Psoas muscle (tissue), 8 donors: Measurements from ENCODE around the gene DDX27. TPM values are rescaled to one million over a fixed set of nuclear protein-coding genes. Genes with fewer than 3 reads are reported as not detected.

ENCODE experiments used
- ATAC-seq, 4 donors: fragments of 200-7000 bp; cut with Tn5 transposase; one replicate each; pipeline ENCODE4 v1.9.1; 2020; ENCODE audit warnings: moderate library complexity in 3 of 4, mild to moderate bottlenecking in 2 of 4
- DNase-seq, 2 donors: peaks; one replicate each; pipeline ENCODE4 v3.0.0-alpha.2; 2020
- H3K27ac ChIP-seq: fragments of 200-600 bp; one replicate; pipeline ENCODE4 v1.8.0; 2022
- H3K27me3 ChIP-seq, 3 donors: fragments of 200-600 bp in 1 of 3; one replicate each; pipeline versions ENCODE4 v1.6.1 to v1.8.0; 2013 to 2022; ENCODE audit warnings: low read length in 2 of 3, mild to moderate bottlenecking in 2 of 3, moderate library complexity in 1 of 3; ENCODE audit not compliant: insufficient read depth in 3 of 3
- H3K36me3 ChIP-seq, 2 donors: fragments of 200-600 bp in 1 of 2; one replicate each; pipeline versions ENCODE4 v1.6.1 to v1.8.0; 2013 to 2022; ENCODE audit warnings: low read depth in 1 of 2, mild to moderate bottlenecking in 1 of 2, moderate library complexity in 1 of 2; ENCODE audit not compliant: insufficient read depth in 1 of 2
- H3K4me1 ChIP-seq: fragments of 200-600 bp; one replicate; pipeline ENCODE4 v1.8.0; 2022
- H3K4me3 ChIP-seq: fragments of 200-600 bp; one replicate; pipeline ENCODE4 v1.8.0; 2022; ENCODE audit warnings: mild to moderate bottlenecking
- H3K9me3 ChIP-seq: fragments of 200-600 bp; one replicate; pipeline ENCODE4 v1.8.0; 2022
- WGBS, 3 donors: extraction: QIAGEN DNeasy Blood & Tissue Kit; methylation state at CpG; one replicate each; pipeline versions ENCODE4 v1.1.6 to v1.1.7; 2013; 5-methylcytosine and 5-hydroxymethylcytosine counted together
- intact Hi-C, 2 donors: fragments of 100-400 bp; cut with DNase I; formaldehyde crosslinking; loops; one replicate each; pipeline versions ENCODE4 v1.11.0 to v1.14.2; 2022
- long read RNA-seq, 2 donors: library from polyadenylated mRNA; unstranded; transcript quantifications; one replicate each; pipeline ENCODE4 v2.0.0, GENCODE V29; 2021
- polyA plus RNA-seq, 3 donors: library from polyadenylated mRNA; stranded (reverse); fragments of 200-250 nt; gene quantifications; one replicate each; pipeline ENCODE4 v1.2.3, GENCODE V29; 2013
- total RNA-seq, 4 donors: library from RNA; stranded (reverse); fragmentation: NEBNext Ultra II Directional in 2 of 4; extraction: Animal tissue kit (Norgen Biotek cat#: 25700) in 2 of 4; gene quantifications; one replicate each; pipeline versions ENCODE4 v1.2.1 to v1.2.4, GENCODE V29; 2021 to 2023
- TF ChIP-seq, protein P1 (sequence below): fragments of 200-600 bp; IDR thresholded peaks from one replicate; pipeline ENCODE4 v1.8.0; 2022; ENCODE audit warnings: antibody characterized with exemption
- donor health status: healthy with polysubstance abuse.
- donor health status: DM: no; HTN: no; CAD: no; lungs with moderate emphysema.
- donor health status: Bipolar disorder and iron deficiency.
- donor health status: healthy.
- donor health status: DM: yes; HTN: yes; CAD: no.
- donor health status: DM: no; HTN: no; CAD: no.
- donor health status: DM: no; HTN: no; CAD: no.
- donor health status: DM: yes; HTN: yes; CAD: no.

Gene DDX27
- total RNA-seq (10 to 100 TPM; 19.4 to 32.6 (median 24.4) TPM), polyA plus RNA-seq (10 to 100 TPM; 30.5 to 62.9 (median 41.4) TPM)
- long read RNA-seq, donor 1, transcript DDX27-207 (21 exons, 2,693 nt): major isoform, 18 of 40 reads
- long read RNA-seq, donor 1, partial matches to known transcripts: 21 of 40 reads
- long read RNA-seq, donor 1, other reads (novel, unspliced or antisense): 1 of 40 reads
- long read RNA-seq, donor 2, full-length matches to known transcripts: 77 of 141 reads
- long read RNA-seq, donor 2, partial matches to known transcripts: 40 of 141 reads
- long read RNA-seq, donor 2, other reads (novel, unspliced or antisense): 24 of 141 reads

DNA sequence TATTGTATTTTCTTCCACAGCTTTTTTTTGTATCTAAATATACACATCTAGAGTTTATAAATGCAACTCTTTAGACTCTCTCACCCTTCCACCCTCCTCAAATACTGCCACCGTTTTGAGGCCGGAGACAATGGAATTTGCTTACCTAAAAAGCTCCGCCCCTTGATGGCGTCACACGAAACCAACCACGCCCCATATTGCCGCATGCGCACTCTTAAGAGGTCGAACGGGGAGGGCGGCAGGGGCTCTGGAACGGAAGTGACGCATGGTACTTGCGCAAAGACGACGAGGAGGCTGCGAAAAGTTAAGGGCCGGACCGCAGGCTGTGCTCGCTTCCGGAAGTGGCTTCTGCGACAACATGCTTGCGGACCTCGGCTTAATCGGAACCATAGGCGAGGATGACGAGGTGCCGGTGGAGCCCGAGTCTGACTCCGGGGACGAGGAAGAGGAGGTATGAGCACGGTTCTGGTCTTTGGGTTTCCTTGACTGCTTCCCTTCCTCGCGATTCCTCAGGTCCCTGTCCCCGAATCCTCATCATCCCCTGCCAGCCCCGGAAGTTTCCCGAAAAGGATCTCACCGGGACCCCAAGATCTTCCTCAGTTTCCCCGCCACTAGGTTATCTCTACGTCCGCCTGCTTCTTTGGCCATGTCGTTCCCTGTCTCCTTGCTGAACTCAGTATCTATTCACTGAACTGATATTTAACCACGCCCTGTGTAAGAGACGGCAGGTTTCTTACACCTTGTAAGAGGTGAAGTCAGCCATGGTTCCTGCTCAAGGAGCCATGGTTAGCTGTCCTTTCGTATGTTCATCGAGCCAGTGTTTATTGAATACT, at the start of gene DDX27:
DDX27 (plus strand) TSS at position 326 of the 833 bp plus-strand sequence; CDS start at position 359, 33 bp downstream.
- Histone ChIP-seq H3K9me3 (no peaks in the 10 kb centered on the region), H3K4me3 (peak within 1 kb of the TSS; percentile 97), H3K4me1 (peaks cover 3% of the 10 kb centered on the region), H3K27me3 (no peaks in the 10 kb centered on the region), H3K27ac (peak within 1 kb of the TSS; percentile 96), H3K36me3 (peaks cover 4 to 30% of the 10 kb centered on the region in 2 donors)
- intact Hi-C loops: no loop called here
- 0 to 1% (median 0%) methylated on average over 45 to 46 of the region's 46 CpGs for WGBS, 3 donors
- ATAC-seq (peak; percentile 96 to 98 (median 98)), DNase-seq (peak; percentile 96 to 98)
- TF ChIP-seq, protein P1, sequence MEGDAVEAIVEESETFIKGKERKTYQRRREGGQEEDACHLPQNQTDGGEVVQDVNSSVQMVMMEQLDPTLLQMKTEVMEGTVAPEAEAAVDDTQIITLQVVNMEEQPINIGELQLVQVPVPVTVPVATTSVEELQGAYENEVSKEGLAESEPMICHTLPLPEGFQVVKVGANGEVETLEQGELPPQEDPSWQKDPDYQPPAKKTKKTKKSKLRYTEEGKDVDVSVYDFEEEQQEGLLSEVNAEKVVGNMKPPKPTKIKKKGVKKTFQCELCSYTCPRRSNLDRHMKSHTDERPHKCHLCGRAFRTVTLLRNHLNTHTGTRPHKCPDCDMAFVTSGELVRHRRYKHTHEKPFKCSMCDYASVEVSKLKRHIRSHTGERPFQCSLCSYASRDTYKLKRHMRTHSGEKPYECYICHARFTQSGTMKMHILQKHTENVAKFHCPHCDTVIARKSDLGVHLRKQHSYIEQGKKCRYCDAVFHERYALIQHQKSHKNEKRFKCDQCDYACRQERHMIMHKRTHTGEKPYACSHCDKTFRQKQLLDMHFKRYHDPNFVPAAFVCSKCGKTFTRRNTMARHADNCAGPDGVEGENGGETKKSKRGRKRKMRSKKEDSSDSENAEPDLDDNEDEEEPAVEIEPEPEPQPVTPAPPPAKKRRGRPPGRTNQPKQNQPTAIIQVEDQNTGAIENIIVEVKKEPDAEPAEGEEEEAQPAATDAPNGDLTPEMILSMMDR: no peak

- DNase-seq: no peak
- Histone ChIP-seq H3K27ac (no peak overlapping the region), H3K9me3 (no peaks in the 10 kb centered on the region), H3K4me1 (peaks cover 30% of the 10 kb centered on the region), H3K36me3 (peaks cover 0 to 36% of the 10 kb centered on the region in 2 donors), H3K4me3 (no peak overlapping the region), H3K27me3 (no peaks in the 10 kb centered on the region)
- intact Hi-C loops: no loop called here
- TF ChIP-seq, protein P1: no peak
- no peak for ATAC-seq
- 72 to 96% (median 94%) methylated on average over 2 of the region's 2 CpGs for WGBS, 3 donors
Measured at GRCh38 chr20:49169547-49169946, 49.7 kb upstream of the DDX27 start.

- no peak for ATAC-seq
- 93 to 98% (median 96%) methylated on average over 2 of the region's 2 CpGs for WGBS, 3 donors
- TF ChIP-seq, protein P1: no peak
Measured at GRCh38 chr20:49170714-49171113, 48.5 kb upstream of the DDX27 start.

GRCh38 chr20:49171909-49172308, 47.3 kb upstream of the DDX27 start:
- H3K36me3 ChIP-seq: peaks cover 0 to 22% of the 10 kb centered on the region in 2 donors
- TF ChIP-seq, protein P1: no peak
- DNase-seq (peak in 1 of 2 donors; percentile 23), ATAC-seq (no peak)
- H3K4me3 ChIP-seq: no peak overlapping the region
- intact Hi-C loops: no loop called here
- H3K27me3 ChIP-seq: no peaks in the 10 kb centered on the region
- peaks cover 25% of the 10 kb centered on the region for H3K4me1 ChIP-seq
- H3K9me3 ChIP-seq: no peaks in the 10 kb centered on the region
- H3K27ac ChIP-seq: no peak overlapping the region

More at GRCh38 chr20:49170714-49171113, 48.5 kb upstream of the DDX27 start:
- peaks cover 30% of the 10 kb centered on the region for H3K4me1 ChIP-seq
- H3K4me3 ChIP-seq: no peak overlapping the region
- H3K27me3 ChIP-seq: no peaks in the 10 kb centered on the region
- DNase-seq: no peak
- intact Hi-C loops: no loop called here
- H3K9me3 ChIP-seq: no peaks in the 10 kb centered on the region
- no peak overlapping the region for H3K27ac ChIP-seq
- H3K36me3 ChIP-seq: peaks cover 0 to 26% of the 10 kb centered on the region in 2 donors
